B cell (primary cell): ENCODE data around the gene ABLIM3. TPM values are rescaled to one million over a fixed set of nuclear protein-coding genes. Genes with fewer than 3 reads are reported as not detected.

Source experiments
- ATAC-seq: fragments of 200-7000 bp; cut with Tn5 transposase; one replicate; pipeline ENCODE4 v1.10.0; 2021; ENCODE audit warnings: low read depth, mild to moderate bottlenecking, moderate number of reproducible peaks, moderate library complexity
- CTCF ChIA-PET: fragments of 350-600 bp; sonication (Branson Sonifier 250); formaldehyde crosslinking; loops from one replicate; lab custom pipeline; 2021; ENCODE audit warnings: antibody characterized with exemption, inconsistent platforms; lab: Charles Lee
- POLR2A ChIA-PET: fragments of 350-600 bp; sonication (Branson Sonifier 250); formaldehyde crosslinking; loops from one replicate; lab custom pipeline; 2021; ENCODE audit warnings: antibody characterized with exemption; lab: Charles Lee
- DNase-seq: peaks from one replicate; pipeline ENCODE4 v3.0.0; 2013
- H2AFZ ChIP-seq: 2 replicates; pipeline ENCODE4 v1.6.1; 2012; ENCODE audit warnings: mild to moderate bottlenecking, low read depth, low read length; ENCODE audit not compliant: insufficient read depth, poor library complexity, severe bottlenecking
- H3K27ac ChIP-seq, 2 donors: 1 replicate in 1 of 2; 2 replicates in 1 of 2; pipeline ENCODE4 v1.5.1; 2012 to 2013; ENCODE audit warnings: low read length in 2 of 2, mild to moderate bottlenecking in 2 of 2, moderate library complexity in 1 of 2
- H3K27me3 ChIP-seq, 4 experiments: fragments of 200-600 bp in 1 of 4; sonication (generic) in 1 of 4; replicated peaks in 1 of 4; 1 replicate in 2 of 4; 2 replicates in 2 of 4; pipeline versions ENCODE4 v1.6.1 to v1.7.0; 2013 to 2016; ENCODE audit warnings: low read length in 3 of 4, mild to moderate bottlenecking in 2 of 4, mixed read lengths in 1 of 4, moderate library complexity in 1 of 4; ENCODE audit not compliant: insufficient read depth in 4 of 4, control insufficient read depth in 3 of 4; ENCODE audit errors: control extremely low read depth in 1 of 4
- H3K36me3 ChIP-seq, 2 experiments: replicated peaks in 1 of 2; 1 replicate in 1 of 2; 2 replicates in 1 of 2; pipeline versions ENCODE4 v1.6.1 to v1.7.1; 2013; ENCODE audit warnings: low read length in 1 of 2; ENCODE audit not compliant: insufficient read depth in 2 of 2, control insufficient read depth in 1 of 2; ENCODE audit errors: control extremely low read depth in 1 of 2, extremely low read depth in 1 of 2
- H3K4me1 ChIP-seq, 2 donors: fragments of 200-600 bp in 1 of 2; sonication (generic) in 1 of 2; 1 replicate in 1 of 2; 2 replicates in 1 of 2; pipeline versions ENCODE4 v1.5.1 to v1.6.1; 2013 to 2017; ENCODE audit warnings: low read length in 2 of 2; ENCODE audit not compliant: control insufficient read depth in 2 of 2, insufficient read depth in 2 of 2
- H3K4me2 ChIP-seq: replicated peaks from 2 replicates; pipeline ENCODE3; 2012; ENCODE audit warnings: mild to moderate bottlenecking, low read depth, low read length; ENCODE audit not compliant: poor library complexity, severe bottlenecking
- H3K4me3 ChIP-seq, 5 experiments: fragments of 200-600 bp in 1 of 5; sonication (generic) in 1 of 5; 1 replicate in 3 of 5; 2 replicates in 2 of 5; pipeline versions ENCODE4 v1.5.1 to v1.7.0; 2011 to 2016; ENCODE audit warnings: low read length in 4 of 5, mild to moderate bottlenecking in 4 of 5, low read depth in 2 of 5, control low read depth in 1 of 5, moderate library complexity in 1 of 5; ENCODE audit not compliant: insufficient read depth in 1 of 5; ENCODE audit errors: control extremely low read depth in 1 of 5, extremely low read depth in 1 of 5
- H3K79me2 ChIP-seq: fragments of 200-600 bp; sonication (generic); one replicate; pipeline ENCODE4 v1.6.0; 2016; ENCODE audit warnings: low read length; ENCODE audit not compliant: control insufficient read depth, insufficient read depth
- H3K9ac ChIP-seq: fragments of 200-600 bp; sonication (generic); 2 replicates; pipeline ENCODE4 v1.6.1; 2017; ENCODE audit warnings: mild to moderate bottlenecking, low read length, moderate library complexity
- H3K9me3 ChIP-seq, 3 donors: one replicate each; pipeline versions ENCODE4 v1.6.1 to v1.7.1; 2013; ENCODE audit warnings: low read length in 2 of 3; ENCODE audit not compliant: control insufficient read depth in 2 of 3, insufficient read depth in 1 of 3; ENCODE audit errors: control extremely low read depth in 1 of 3
- H4K20me1 ChIP-seq: 2 replicates; pipeline ENCODE4 v1.6.0; 2012; ENCODE audit warnings: mild to moderate bottlenecking, low read length; ENCODE audit not compliant: insufficient read depth, control insufficient read depth, poor library complexity, severe bottlenecking
- H3K27ac Mint-ChIP-seq: one replicate; pipeline ENCODE4 v1.8.0; 2021; ENCODE audit warnings: mixed read lengths
- H3K27me3 Mint-ChIP-seq: one replicate; pipeline ENCODE4 v1.8.0; 2021; ENCODE audit warnings: mixed read lengths
- H3K4me1 Mint-ChIP-seq: one replicate; pipeline ENCODE4 v1.8.0; 2021; ENCODE audit warnings: mixed read lengths
- H3K4me3 Mint-ChIP-seq: one replicate; pipeline ENCODE4 v1.8.0; 2021; ENCODE audit warnings: mixed read lengths
- H3K9me3 Mint-ChIP-seq: one replicate; pipeline ENCODE4 v1.8.0; 2022; ENCODE audit warnings: mixed read lengths; ENCODE audit not compliant: insufficient read depth
- CTCF ChIP-seq: fragments of 200-600 bp; IDR thresholded peaks from one replicate; pipeline ENCODE4 v1.8.0; 2022; ENCODE audit warnings: antibody characterized with exemption, mild to moderate bottlenecking
- EZH2 ChIP-seq: IDR thresholded peaks from 2 replicates; pipeline ENCODE4 v1.6.1; 2012; ENCODE audit warnings: borderline replicate concordance, low read depth, mild to moderate bottlenecking, moderate library complexity, low read length; ENCODE audit not compliant: insufficient read depth, poor library complexity, severe bottlenecking
- WGBS: methylation state at CpG from one replicate; pipeline ENCODE4 v1.1.5; 2013; ENCODE audit warnings: missing lambda C conversion rate; ENCODE audit not compliant: insufficient coverage; 5-methylcytosine and 5-hydroxymethylcytosine counted together
- intact Hi-C: fragments of 100-400 bp; cut with micrococcal nuclease; formaldehyde crosslinking; loops from one replicate; pipeline ENCODE4 v1.10.0; 2022
- polyA plus RNA-seq: library from polyadenylated mRNA; depleted of rRNA; stranded (reverse); fragments of >200 nt; gene quantifications from 2 replicates; pipeline ENCODE4 v1.2.3, GENCODE V29; 2012
- total RNA-seq, 2 donors: library from RNA; stranded (reverse); fragments of 120-200 nt in 1 of 2; gene quantifications; 1 replicate in 1 of 2; 2 replicates in 1 of 2; pipeline versions ENCODE4 v1.2.3 to v1.2.4, GENCODE V29; 2013 to 2022

Gene ABLIM3
- total and polyA plus RNA-seq, 2 donors (not counting 1 experiment from before 2014, with no cell fraction given): not detected

GRCh38 chr5:149301744-149302380 lies 160.6 kb downstream of the ABLIM3 start:
- ChIA-PET POLR2A (no interaction called here), CTCF (interaction anchor here (0.6 kb wide), 1 partner anchor 1250 kb away, joined by 6 read pairs; no protein-coding TSS in a partner anchor)
- no peaks in the 10 kb centered on the region for H3K36me3 ChIP-seq
- peaks cover 0 to 25% (median 1%) of the 10 kb centered on the region in 4 experiments for H3K27me3 ChIP-seq
- ATAC-seq (no peak), DNase-seq (no peak)
- no peak overlapping the region for H3K4me3 ChIP-seq
- H3K27ac ChIP-seq: no peak overlapping the region
- no peaks in the 10 kb centered on the region for H3K4me1 ChIP-seq
- WGBS: 68% methylated on average over 4 of the region's 8 CpGs
- H3K9me3 ChIP-seq: no peaks in the 10 kb centered on the region
- peaks cover 33% of the 10 kb centered on the region for H3K27me3 Mint-ChIP-seq
- H3K4me3 Mint-ChIP-seq: no peak overlapping the region
- intact Hi-C loops: no loop called here
- no peak overlapping the region for H3K4me2 ChIP-seq
- TF ChIP-seq EZH2: no peak
- TF ChIP-seq CTCF: no peak
- H3K9me3 Mint-ChIP-seq: no peaks in the 10 kb centered on the region
- no peak overlapping the region for H2AFZ ChIP-seq
- no peaks in the 10 kb centered on the region for H4K20me1 ChIP-seq
- H3K27ac Mint-ChIP-seq: no peak overlapping the region
- no peak overlapping the region for H3K9ac ChIP-seq
- H3K79me2 ChIP-seq: no peaks in the 10 kb centered on the region
- H3K4me1 Mint-ChIP-seq: no peaks in the 10 kb centered on the region

- H3K79me2 ChIP-seq: no peaks in the 10 kb centered on the region
- H3K9me3 Mint-ChIP-seq: no peaks in the 10 kb centered on the region
- ChIA-PET POLR2A (no interaction called here), CTCF (interaction anchor here (0.6 kb wide), 1 partner anchor 1249 kb away, joined by 6 read pairs; no protein-coding TSS in a partner anchor)
- intact Hi-C loops: no loop called here
- WGBS: 80% methylated on average over 1 of the region's 5 CpGs
- DNase-seq (no peak), ATAC-seq (no peak)
- no peaks in the 10 kb centered on the region for H4K20me1 ChIP-seq
- H3K27me3 Mint-ChIP-seq: peaks cover 33% of the 10 kb centered on the region
- H3K4me2 ChIP-seq: no peak overlapping the region
- H3K4me1 ChIP-seq: no peaks in the 10 kb centered on the region
- no peak overlapping the region for H3K4me3 ChIP-seq
- H3K9me3 ChIP-seq: no peaks in the 10 kb centered on the region
- H2AFZ ChIP-seq: no peak overlapping the region
- no peaks in the 10 kb centered on the region for H3K36me3 ChIP-seq
- no peaks in the 10 kb centered on the region for H3K4me1 Mint-ChIP-seq
- no peak overlapping the region for H3K27ac Mint-ChIP-seq
- no peak overlapping the region for H3K4me3 Mint-ChIP-seq
- H3K9ac ChIP-seq: no peak overlapping the region
- no peak for TF ChIP-seq CTCF
- no peak overlapping the region for H3K27ac ChIP-seq
- peaks cover 0 to 25% (median 1%) of the 10 kb centered on the region in 4 experiments for H3K27me3 ChIP-seq
Measured at GRCh38 chr5:149302641-149303040, 161.3 kb downstream of the ABLIM3 start.
